Stimulated activated CD4-positive, alpha-beta T cell treated with anti-CD3 and anti-CD28 coated beads, Interleukin-2, amount 100 ng/mL, for 24 hours (primary cell): ENCODE results near the gene WASHC4.

Experiments used
- DNase-seq, 2 donors: peaks; one replicate each; pipeline ENCODE4 v3.0.0-alpha.2; 2020

The WASHC4 gene

DNA sequence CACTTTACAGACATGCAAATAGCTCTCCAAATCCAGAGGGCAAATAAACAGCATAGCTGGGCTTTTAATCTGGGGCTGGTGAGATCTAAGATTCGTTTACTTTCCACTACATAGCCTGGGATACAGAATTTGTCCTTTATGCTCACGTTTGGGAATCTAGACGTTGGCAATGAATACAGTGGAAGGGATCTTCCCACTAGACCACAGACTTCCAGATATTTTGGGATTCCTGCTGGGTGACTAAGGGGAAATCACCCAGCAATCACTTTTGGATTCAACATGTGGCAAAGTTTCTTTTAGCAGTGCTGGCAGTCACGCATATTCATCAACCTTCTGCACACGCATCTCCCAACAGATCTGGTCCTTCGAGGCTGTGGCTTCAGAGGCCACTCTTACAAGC lies 104.9 kb downstream of the WASHC4 start:
- no peak for DNase-seq

- DNase-seq: no peak
Measured at GRCh38 chr12:105214148-105214547, 106.6 kb downstream of the WASHC4 start.

DNA sequence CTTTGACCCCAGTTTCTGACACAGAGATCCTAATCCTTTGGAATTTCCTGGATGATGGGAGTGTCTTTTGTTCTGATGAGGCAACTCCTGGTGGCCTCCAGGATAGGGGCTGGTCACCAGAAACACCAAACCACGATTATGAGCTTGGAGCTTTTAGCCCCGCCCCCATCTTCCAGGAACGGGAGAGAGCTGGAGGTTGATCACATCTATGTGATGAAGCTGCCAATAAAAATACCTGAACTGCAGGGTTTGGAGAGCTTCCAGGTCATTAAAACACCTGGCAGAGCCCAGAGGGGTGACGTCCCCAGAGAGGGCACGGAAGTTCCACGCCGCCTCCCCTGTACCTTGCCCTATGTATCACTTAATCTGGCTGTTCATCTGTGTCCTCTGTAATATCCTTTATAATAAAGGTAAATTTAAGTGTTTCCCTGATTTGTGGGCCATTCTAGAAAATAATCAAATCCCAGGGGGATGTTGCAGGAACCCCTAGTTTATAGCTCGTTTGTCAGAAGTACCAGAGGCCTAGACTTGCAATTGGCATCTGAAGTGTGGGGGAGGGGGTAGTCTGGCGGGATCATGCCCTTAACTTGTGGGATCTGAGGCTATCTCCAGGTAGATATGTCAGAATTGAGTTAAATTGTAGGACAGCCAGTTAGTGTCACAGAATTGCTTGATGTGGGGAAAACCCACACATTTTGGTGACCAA lies 107.3 kb downstream of the WASHC4 start:
- no peak for DNase-seq

DNA sequence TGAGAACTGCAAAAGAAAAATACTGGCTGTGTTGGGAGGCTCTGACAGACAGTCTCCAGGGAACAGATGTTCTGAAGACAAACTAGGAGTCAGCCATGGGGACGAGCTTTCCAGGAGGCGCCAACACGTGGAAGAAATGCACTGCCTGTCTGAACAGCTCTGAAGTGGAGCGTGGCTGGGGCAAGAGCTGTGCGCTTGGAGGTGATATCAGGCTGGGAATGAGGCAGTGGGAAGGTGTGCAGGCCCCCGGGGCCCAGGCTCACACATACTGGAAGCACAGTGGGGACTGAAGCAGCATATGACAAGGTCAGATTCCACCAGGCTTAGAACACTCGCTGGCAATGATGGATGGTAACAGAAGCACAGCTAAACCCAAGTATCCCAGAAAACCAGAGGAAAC lies 110.9 kb downstream of the WASHC4 start:
- no peak for DNase-seq
